ENCODE data around the gene GDF10. TPM values are rescaled to one million over a fixed set of nuclear protein-coding genes. Genes with fewer than 3 reads are reported as not detected.

The GDF10 gene
- total and polyA plus RNA-seq, 2 of the 13 experiments (the other 11 are each of a cell fraction or from before 2014, with no cell fraction given), result 0.03 TPM; not detected in 1

DNA sequence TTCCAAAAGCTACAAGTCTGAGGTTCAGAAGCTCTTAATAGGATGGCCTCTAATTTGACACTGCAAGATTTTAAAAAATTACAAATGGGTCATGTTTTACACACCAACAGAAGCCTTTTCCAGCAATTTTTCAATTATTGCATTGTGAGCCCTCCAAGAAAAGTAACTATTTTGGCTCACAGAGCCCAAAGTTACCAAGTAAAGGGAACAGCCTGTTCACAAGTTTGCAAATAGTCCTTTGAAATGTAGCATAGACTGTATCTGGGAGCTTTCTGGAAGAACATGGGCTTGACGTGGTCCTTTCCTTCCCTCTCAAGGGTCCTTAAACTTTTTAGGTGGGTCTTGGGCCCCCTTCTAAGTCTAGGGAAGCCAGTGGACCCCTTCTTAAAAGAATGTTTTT lies 1.3 kb upstream of the GDF10 start:
- H3K4me2 ChIP-seq (ENCODE audit: low read depth, low read length), result no peak overlapping the region
- H3K27ac ChIP-seq (ENCODE audit: extremely low read length, insufficient read depth, low read length), result no peak overlapping the region
- no peaks in the 10 kb centered on the region for H3K79me2 ChIP-seq (ENCODE audit: insufficient read depth, low read length)
- no TSS peak for BruUV-seq (replicated peaks)
- ChIA-PET POLR2A (no interaction called here), CTCF (ENCODE audit: low intra/inter-chr PET ratio, low total read pairs) (no interaction called here)
- H3K36me3 ChIP-seq (replicated peaks in 1 of 2; ENCODE audit: control insufficient read depth in 1 of 2, insufficient read depth in 2 of 2, low read length in 2 of 2), result no peaks in the 10 kb centered on the region
- no peaks in the 10 kb centered on the region for H4K20me1 ChIP-seq (ENCODE audit: insufficient read depth, low read length)
- in situ Hi-C loops (cut with HindIII; ENCODE audit: extremely low pct_ligation_motif_present, low pct_unique_long_range_greater_than_20kb) (no loop called here), intact Hi-C loops (cut with micrococcal nuclease; ENCODE audit: unreplicated experiment) (no loop called here)
- TF ChIP-seq CHD4 (IDR thresholded peaks at IDR 0.05; ENCODE audit: borderline replicate concordance, low read length) (no peak), ATF1 (CRISPR knock-in tag; IDR thresholded peaks at IDR 0.05) (no peak), ATF7-NPFF (CRISPR knock-in tag; IDR thresholded peaks at IDR 0.05; ENCODE audit: low read depth) (no peak), MED8 (CRISPR knock-in tag; IDR thresholded peaks at IDR 0.05; ENCODE audit: insufficient replicate concordance) (no peak), JUN (CRISPR knock-in tag; IDR thresholded peaks at IDR 0.05) (no peak), HOXA5 (CRISPR knock-in tag; IDR thresholded peaks at IDR 0.05) (no peak), SMARCC2 (IDR thresholded peaks at IDR 0.05) (no peak)
- H3K4me3 ChIP-seq (replicated peaks in 1 of 3; ENCODE audit: insufficient read depth in 1 of 3, low read depth in 2 of 3, low read length in 3 of 3), result no peak overlapping the region
- no peak for FAIRE-seq
- DNase-seq (ENCODE audit: low spot score), result no peak
- H3K9me3 ChIP-seq (ENCODE audit: low read length), result no peaks in the 10 kb centered on the region
- no peak for ATAC-seq
- H3K9ac ChIP-seq (ENCODE audit: insufficient read depth, low read depth, low read length), result no peak overlapping the region
- no peaks in the 10 kb centered on the region for H3K4me1 ChIP-seq (ENCODE audit: insufficient read depth, low read length)
- H3K27me3 ChIP-seq (ENCODE audit: control insufficient read depth in 1 of 2, insufficient read depth in 2 of 2, low read length in 2 of 2), result peaks cover 1 to 59% of the 10 kb centered on the region in 2 experiments; a peak in 3 of 5 replicates
- no peak overlapping the region for H2AFZ ChIP-seq (ENCODE audit: low read length)
- 0% methylated on average over 1 of the region's 1 CpG for WGBS (ENCODE audit: low lambda C conversion rate)

- CTCF ChIA-PET (ENCODE audit: low intra/inter-chr PET ratio, low total read pairs), result no interaction called here
- no peak for TF ChIP-seq U2AF1 (optimal IDR thresholded peaks at IDR 0.05; ENCODE audit: low read depth, low read length)
- peak; percentile 46 for TF ChIP-seq ZNF687 (CRISPR knock-in tag; IDR thresholded peaks at IDR 0.05)
- no peak for TF ChIP-seq ZNF552 (CRISPR knock-in tag; IDR thresholded peaks at IDR 0.05; ENCODE audit: borderline replicate concordance)
- peak; percentile 69 for TF ChIP-seq ZNF263 (CRISPR knock-in tag; IDR thresholded peaks at IDR 0.05)
- no peak for TF ChIP-seq ZIK1 (CRISPR knock-in tag; IDR thresholded peaks at IDR 0.05; ENCODE audit: borderline replicate concordance, low read depth)
- TF ChIP-seq HOXA7 (CRISPR knock-in tag; IDR thresholded peaks at IDR 0.05), result no peak
- no peak for TF ChIP-seq NFIB (CRISPR knock-in tag; IDR thresholded peaks at IDR 0.05; ENCODE audit: borderline replicate concordance)
- TF ChIP-seq, protein P1, sequence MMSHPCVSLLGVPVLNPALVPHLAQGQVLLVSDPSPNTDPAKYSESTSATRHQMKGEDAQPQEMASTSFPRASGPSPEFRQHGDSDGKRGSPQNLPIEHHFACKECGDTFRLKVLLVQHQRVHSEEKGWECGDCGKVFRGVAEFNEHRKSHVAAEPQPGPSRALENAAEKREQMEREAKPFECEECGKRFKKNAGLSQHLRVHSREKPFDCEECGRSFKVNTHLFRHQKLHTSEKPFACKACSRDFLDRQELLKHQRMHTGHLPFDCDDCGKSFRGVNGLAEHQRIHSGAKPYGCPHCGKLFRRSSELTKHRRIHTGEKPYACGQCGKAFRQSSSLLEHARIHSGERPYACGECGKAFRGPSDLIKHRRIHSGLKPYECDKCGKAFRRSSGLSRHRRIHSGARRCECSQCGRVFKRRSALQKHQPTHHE (CRISPR knock-in tag; IDR thresholded peaks at IDR 0.05; ENCODE audit: borderline replicate concordance), result no peak
Observed at GRCh38 chr10:47300429-47300931, 483 bp downstream of the GDF10 start.

More at GRCh38 chr10:47300429-47300931, 483 bp downstream of the GDF10 start:
- no peaks in the 10 kb centered on the region for H3K79me2 ChIP-seq (ENCODE audit: insufficient read depth, low read length)
- no peak overlapping the region for H3K27ac ChIP-seq (ENCODE audit: extremely low read length, insufficient read depth, low read length)
- no peaks in the 10 kb centered on the region for H4K20me1 ChIP-seq (ENCODE audit: insufficient read depth, low read length)
- in situ Hi-C loops (cut with HindIII; ENCODE audit: extremely low pct_ligation_motif_present, low pct_unique_long_range_greater_than_20kb), result loop anchor here (10.0 kb wide), 1 partner anchor 276 kb away; no protein-coding TSS in a partner anchor
- POLR2A ChIA-PET, result no interaction called here
- no peaks in the 10 kb centered on the region for H3K36me3 ChIP-seq (replicated peaks in 1 of 2; ENCODE audit: control insufficient read depth in 1 of 2, insufficient read depth in 2 of 2, low read length in 2 of 2)
- H3K4me1 ChIP-seq (ENCODE audit: insufficient read depth, low read length), result no peaks in the 10 kb centered on the region
- no peaks in the 10 kb centered on the region for H3K9me3 ChIP-seq (ENCODE audit: low read length)
- no TSS peak for BruUV-seq (replicated peaks)
- intact Hi-C loops (cut with micrococcal nuclease; ENCODE audit: unreplicated experiment), result no loop called here
- FAIRE-seq (no peak), DNase-seq (ENCODE audit: low spot score) (peak; percentile 7), ATAC-seq (peak; percentile 92)
- peak overlapping the region in 1 of 3 experiments; percentile 33; a peak in 2 of 6 replicates for H3K4me3 ChIP-seq (replicated peaks in 1 of 3; ENCODE audit: insufficient read depth in 1 of 3, low read depth in 2 of 3, low read length in 3 of 3)
- H3K27me3 ChIP-seq (ENCODE audit: control insufficient read depth in 1 of 2, insufficient read depth in 2 of 2, low read length in 2 of 2), result peaks cover 0 to 50% of the 10 kb centered on the region in 2 experiments; a peak in 2 of 5 replicates
- H3K9ac ChIP-seq (ENCODE audit: insufficient read depth, low read depth, low read length), result no peak overlapping the region
- 2% methylated on average over 15 of the region's 57 CpGs for WGBS (ENCODE audit: low lambda C conversion rate)
- peak overlapping the region; percentile 45 for H3K4me2 ChIP-seq (ENCODE audit: low read depth, low read length)
- no peak overlapping the region for H2AFZ ChIP-seq (ENCODE audit: low read length)

Data from HepG2 (cell line).